Stimulated activated CD8-positive, alpha-beta memory T cell treated with anti-CD3 and anti-CD28 coated beads, Interleukin-12 subunit alpha, Interleukin-12 subunit beta, amount 100 ng/mL, for 24 hours (primary cell): ENCODE data around the gene OCA2.
"Not testable (repeated sequence)": the region's sequence is repeated elsewhere in the genome, so short reads cannot be mapped to it uniquely, and the experiment has no call there.

Experiments used
- DNase-seq: peaks from one replicate; pipeline ENCODE4 v3.0.0-alpha.2; 2020; ENCODE audit errors: extremely low read depth

Gene OCA2

GRCh38 chr15:27871078-27871901, 227.8 kb downstream of the OCA2 start:
- no peak for DNase-seq

GRCh38 chr15:27870320-27870719, 228.8 kb downstream of the OCA2 start:
- DNase-seq: no peak

- DNase-seq: no peak
These were observed 229.3 kb downstream of the OCA2 start for GRCh38 chr15:27869697-27870281.

GRCh38 chr15:27868828-27869404, 230.2 kb downstream of the OCA2 start:
- no peak for DNase-seq

- no peak for DNase-seq
These were observed 231.3 kb downstream of the OCA2 start for GRCh38 chr15:27867861-27868260.

GRCh38 chr15:27866505-27867165, 232.5 kb downstream of the OCA2 start:
- DNase-seq: no peak

- DNase-seq: no peak
These were observed 233.2 kb downstream of the OCA2 start for GRCh38 chr15:27865926-27866325.

GRCh38 chr15:27865323-27865922, 233.7 kb downstream of the OCA2 start:
- DNase-seq: no peak

- no peak for DNase-seq
These were observed 234.4 kb downstream of the OCA2 start for GRCh38 chr15:27864719-27865118.

- no peak for DNase-seq
These were observed 235.0 kb downstream of the OCA2 start for GRCh38 chr15:27864086-27864485.

- DNase-seq: no peak
These were observed 236.1 kb downstream of the OCA2 start for GRCh38 chr15:27863000-27863399.

GRCh38 chr15:27861171-27861570, 237.9 kb downstream of the OCA2 start:
- no peak for DNase-seq

GRCh38 chr15:27855137-27855536, 244.0 kb downstream of the OCA2 start:
- DNase-seq: no peak

GRCh38 chr15:27854601-27855000, 244.5 kb downstream of the OCA2 start:
- no peak for DNase-seq

- no peak for DNase-seq
These were observed 245.3 kb downstream of the OCA2 start for GRCh38 chr15:27853624-27854455.

- no peak for DNase-seq
These were observed 247.3 kb downstream of the OCA2 start for GRCh38 chr15:27851858-27852210.

GRCh38 chr15:27850981-27851857, 247.9 kb downstream of the OCA2 start:
- DNase-seq: no peak

- no peak for DNase-seq
These were observed 249.1 kb downstream of the OCA2 start for GRCh38 chr15:27850050-27850449.

- not testable (repeated sequence) for DNase-seq
These were observed 250.2 kb downstream of the OCA2 start for GRCh38 chr15:27848936-27849335.
